Chondrocyte (in vitro differentiated cells): ENCODE results near the gene ZNF660. TPM values are rescaled to one million over a fixed set of nuclear protein-coding genes. Genes with fewer than 3 reads are reported as not detected.
"Not testable (repeated sequence)": the region's sequence is repeated elsewhere in the genome, so short reads cannot be mapped to it uniquely, and the experiment has no call there.

Experiments used
- DNase-seq: peaks from one replicate; pipeline ENCODE4 v3.0.0; 2021; ENCODE audit warnings: mixed read lengths, low spot score
- H3K27ac Mint-ChIP-seq: one replicate; pipeline ENCODE4 v1.8.0; 2021; ENCODE audit warnings: mild to moderate bottlenecking, moderate library complexity, mixed read lengths; ENCODE audit not compliant: unreplicated experiment
- H3K27me3 Mint-ChIP-seq: 2 replicates; pipeline ENCODE4 v1.8.0; 2021; ENCODE audit warnings: low read depth, mixed read lengths
- H3K36me3 Mint-ChIP-seq: 2 replicates; pipeline ENCODE4 v1.8.0; 2021; ENCODE audit warnings: low read depth, mixed read lengths
- H3K4me1 Mint-ChIP-seq: 2 replicates; pipeline ENCODE4 v1.8.0; 2021; ENCODE audit warnings: low read depth, mild to moderate bottlenecking, mixed read lengths
- H3K4me3 Mint-ChIP-seq: one replicate; pipeline ENCODE4 v1.8.0; 2021; ENCODE audit warnings: mild to moderate bottlenecking, moderate library complexity, mixed read lengths; ENCODE audit not compliant: unreplicated experiment
- H3K9me3 Mint-ChIP-seq: 2 replicates; pipeline ENCODE4 v1.8.0; 2021; ENCODE audit warnings: low read depth, mixed read lengths
- CTCF ChIP-seq: fragments of 200-600 bp; sonication (generic); IDR thresholded peaks from 2 replicates; pipeline ENCODE4 v1.5.0; 2021; ENCODE audit warnings: antibody characterized with exemption, mild to moderate bottlenecking, moderate library complexity
- long read RNA-seq: library from polyadenylated mRNA; stranded (forward); transcript quantifications from one replicate; pipeline ENCODE4 v2.0.0, GENCODE V29; 2021
- total RNA-seq: library from RNA; stranded (reverse); gene quantifications from 3 replicates; pipeline ENCODE4 v1.2.1, GENCODE V29; 2021

ZNF660 gene
- total RNA-seq, result 5.3 to 9.4 TPM (median 5.4 TPM) in 3 replicates
- long read RNA-seq, full-length matches to known transcripts, result 2 of 2 reads
- long read RNA-seq, partial matches to known transcripts, result 0 of 2 reads
- long read RNA-seq, other reads (novel, unspliced or antisense), result 0 of 2 reads

GRCh38 chr3:44584646-44585501 is at the start of gene ZNF660:
TSS of gene ZNF660 (plus strand) at chr3:44584964. CDS start at chr3:44594194, 9,230 bp downstream.
- Mint-ChIP-seq H3K9me3 (peaks cover 8% of the 10 kb centered on the region), H3K4me3 (peak within 1 kb of the TSS; percentile 87), H3K27ac (peak within 1 kb of the TSS; percentile 93), H3K4me1 (peaks cover 24% of the 10 kb centered on the region), H3K27me3 (no peaks in the 10 kb centered on the region), H3K36me3 (peaks cover 23% of the 10 kb centered on the region)
- no peak for TF ChIP-seq CTCF
- no peak for DNase-seq

- no peak for DNase-seq
- no peaks in the 10 kb centered on the region for H3K9me3 Mint-ChIP-seq
- H3K36me3 Mint-ChIP-seq, result no peaks in the 10 kb centered on the region
- H3K27ac Mint-ChIP-seq, result no peak overlapping the region
- H3K27me3 Mint-ChIP-seq, result peaks cover 35% of the 10 kb centered on the region
- H3K4me3 Mint-ChIP-seq, result no peak overlapping the region
- no peak for TF ChIP-seq CTCF
- H3K4me1 Mint-ChIP-seq, result no peaks in the 10 kb centered on the region
Observed at GRCh38 chr3:44535364-44535763, 49.4 kb upstream of the ZNF660 start.

- DNase-seq, H3K4me3 Mint-ChIP-seq, H3K4me1 Mint-ChIP-seq, H3K27ac Mint-ChIP-seq, H3K9me3 Mint-ChIP-seq, H3K36me3 Mint-ChIP-seq: not testable (repeated sequence)
- peaks cover 18% of the 10 kb centered on the region for H3K27me3 Mint-ChIP-seq
Observed at GRCh38 chr3:44544811-44545210, 40.0 kb upstream of the ZNF660 start.

- Mint-ChIP-seq H3K4me3 (peak within 1 kb of the TSS; percentile 89), H3K9me3 (no peaks in the 10 kb centered on the region), H3K4me1 (peaks cover 21% of the 10 kb centered on the region), H3K36me3 (peaks cover 8% of the 10 kb centered on the region), H3K27me3 (peaks cover 10% of the 10 kb centered on the region), H3K27ac (peak within 1 kb of the TSS; percentile 89)
- TF ChIP-seq CTCF, result peak; percentile 69
- peak; percentile 85 for DNase-seq
Observed at GRCh38 chr3:44554626-44555592, 29.9 kb upstream of the ZNF660 start, which contains the start of gene ZKSCAN7. TSS of gene ZKSCAN7 (plus strand) at chr3:44555193. CDS start at chr3:44557048, 1,855 bp downstream.

GRCh38 chr3:44555723-44556122 is 29.0 kb upstream of the ZNF660 start:
- TF ChIP-seq CTCF, result no peak
- peak overlapping the region; percentile 89 for H3K4me3 Mint-ChIP-seq
- DNase-seq, result no peak
- H3K27ac Mint-ChIP-seq, result peak overlapping the region; percentile 89
- H3K9me3 Mint-ChIP-seq, result no peaks in the 10 kb centered on the region
- peaks cover 10% of the 10 kb centered on the region for H3K36me3 Mint-ChIP-seq
- H3K4me1 Mint-ChIP-seq, result peaks cover 21% of the 10 kb centered on the region
- H3K27me3 Mint-ChIP-seq, result peaks cover 6% of the 10 kb centered on the region
